OCI-LY7 (cell line): ENCODE results near the gene DHFR. TPM values are rescaled to one million over a fixed set of nuclear protein-coding genes. Genes with fewer than 3 reads are reported as not detected.

Experiments used
- BruUV-seq: library from RNA; stranded (reverse); fragments of 400-500 nt; replicated peaks from 2 replicates; lab custom pipeline; 2021; lab: Mats Ljungman, UMichigan
- CTCF ChIA-PET: fragments of 300-600 bp; sonication (Branson Sonifier 250); formaldehyde crosslinking; loops from one replicate; lab custom pipeline; 2022; ENCODE audit warnings: antibody characterized with exemption; ENCODE audit not compliant: unreplicated experiment; lab: Charles Lee
- POLR2A ChIA-PET: fragments of 300-600 bp; sonication (Branson Sonifier 250); formaldehyde crosslinking; loops from one replicate; lab custom pipeline; 2022; ENCODE audit warnings: antibody characterized with exemption; lab: Charles Lee
- DNase-seq: peaks from one replicate; pipeline ENCODE4 v3.0.0-alpha.2; 2015; ENCODE audit warnings: low spot score
- H2AFZ ChIP-seq: fragments of 200-600 bp; sonication (generic), shearing (Covaris generic); 2 replicates; pipeline ENCODE4 v1.6.1; 2014; ENCODE audit warnings: mild to moderate bottlenecking, antibody characterized with exemption, low read length, moderate library complexity
- H3K27ac ChIP-seq: fragments of 200-600 bp; sonication (generic); 2 replicates; pipeline ENCODE4 v1.5.1; 2014; ENCODE audit warnings: mixed run types, low read depth, mild to moderate bottlenecking, moderate library complexity, low read length, inconsistent platforms; ENCODE audit not compliant: poor library complexity, severe bottlenecking
- H3K36me3 ChIP-seq: fragments of 200-600 bp; sonication (generic); 2 replicates; pipeline ENCODE4 v1.6.1; 2014; ENCODE audit warnings: mild to moderate bottlenecking, antibody characterized with exemption, low read length, moderate library complexity, mixed read lengths; ENCODE audit not compliant: insufficient read depth
- H3K4me1 ChIP-seq: fragments of 200-600 bp; sonication (generic); 2 replicates; pipeline ENCODE4 v1.5.1; 2014; ENCODE audit warnings: mild to moderate bottlenecking, low read length; ENCODE audit not compliant: insufficient read depth, poor library complexity, severe bottlenecking
- H3K4me2 ChIP-seq: fragments of 200-600 bp; sonication (generic); 2 replicates; pipeline ENCODE4 v1.6.1; 2014; ENCODE audit warnings: mild to moderate bottlenecking, low read length
- H3K4me3 ChIP-seq: fragments of 200-600 bp; sonication (generic); 2 replicates; pipeline ENCODE4 v1.5.1; 2014; ENCODE audit warnings: mild to moderate bottlenecking, low read depth, low read length; ENCODE audit not compliant: poor library complexity, severe bottlenecking
- H3K79me2 ChIP-seq: fragments of 200-600 bp; sonication (generic); 2 replicates; pipeline ENCODE4 v1.6.1; 2016; ENCODE audit warnings: low read depth, mild to moderate bottlenecking, low read length, moderate library complexity, mixed read lengths; ENCODE audit not compliant: insufficient read depth
- H3K9me2 ChIP-seq: fragments of 200-600 bp; sonication (generic); 2 replicates; pipeline ENCODE4 v1.6.1; 2016; ENCODE audit warnings: mild to moderate bottlenecking, low read length, mixed read lengths; ENCODE audit not compliant: insufficient read depth
- H3K9me3 ChIP-seq: fragments of 200-600 bp; sonication (generic); 2 replicates; pipeline ENCODE4 v1.6.1; 2014; ENCODE audit warnings: mild to moderate bottlenecking, mixed run types, low read length, mixed read lengths
- H4K20me1 ChIP-seq: fragments of 200-600 bp; sonication (generic); 2 replicates; pipeline ENCODE4 v1.6.1; 2014; ENCODE audit warnings: mild to moderate bottlenecking, antibody characterized with exemption, low read length, moderate library complexity, mixed read lengths; ENCODE audit not compliant: insufficient read depth
- CTCF ChIP-seq: fragments of 200-600 bp; sonication (generic); conservative IDR thresholded peaks from 2 replicates; pipeline ENCODE4 v1.5.1; 2014; ENCODE audit warnings: mild to moderate bottlenecking, antibody characterized with exemption, low read length, moderate library complexity, mixed read lengths
- EZH2phosphoT487 ChIP-seq: fragments of 200-600 bp; sonication (generic); IDR thresholded peaks from 2 replicates; pipeline ENCODE4 v1.6.1; 2018; ENCODE audit warnings: low read depth, borderline replicate concordance, mild to moderate bottlenecking, mixed run types, antibody characterized with exemption, low read length, moderate library complexity, mixed read lengths
- intact Hi-C: fragments of 100-400 bp; cut with micrococcal nuclease; formaldehyde crosslinking; loops from one replicate; pipeline ENCODE4 v1.10.0; 2022; ENCODE audit not compliant: unreplicated experiment
- total RNA-seq, 2 experiments: library from RNA; depleted of rRNA in 1 of 2; stranded (reverse); fragments of >200 nt in 1 of 2; shearing (Covaris generic) in 1 of 2; gene quantifications; 2 replicates each; pipeline ENCODE4 v1.2.3, GENCODE V29; 2014 to 2022

The DHFR gene
- total RNA-seq, 2 experiments from 2014 or later: 115 to 164 TPM

- Histone ChIP-seq H2AFZ (no peak overlapping the region), H3K4me3 (no peak overlapping the region), H3K4me1 (no peaks in the 10 kb centered on the region), H3K9me2 (no peaks in the 10 kb centered on the region), H3K9me3 (no peaks in the 10 kb centered on the region), H3K27ac (no peak overlapping the region), H4K20me1 (no peaks in the 10 kb centered on the region), H3K4me2 (no peak overlapping the region), H3K36me3 (peaks cover 65% of the 10 kb centered on the region), H3K79me2 (no peaks in the 10 kb centered on the region)
- DNase-seq: no peak
- ChIA-PET POLR2A (no interaction called here), CTCF (no interaction called here)
- no peak for TF ChIP-seq CTCF
- no peak for TF ChIP-seq EZH2phosphoT487
- BruUV-seq: no TSS peak
- intact Hi-C loops: no loop called here
Observed at GRCh38 chr5:80620211-80620610, 34.6 kb downstream of the DHFR start.

- intact Hi-C loops: no loop called here
- Histone ChIP-seq H4K20me1 (no peaks in the 10 kb centered on the region), H2AFZ (no peak overlapping the region), H3K4me2 (no peak overlapping the region), H3K4me3 (no peak overlapping the region), H3K4me1 (no peaks in the 10 kb centered on the region), H3K27ac (no peak overlapping the region), H3K79me2 (no peaks in the 10 kb centered on the region), H3K9me3 (no peaks in the 10 kb centered on the region), H3K36me3 (peaks cover 62% of the 10 kb centered on the region), H3K9me2 (no peaks in the 10 kb centered on the region)
- POLR2A ChIA-PET: no interaction called here
- no TSS peak for BruUV-seq
- DNase-seq: no peak
- CTCF ChIA-PET: no interaction called here
- TF ChIP-seq CTCF: no peak
- no peak for TF ChIP-seq EZH2phosphoT487
Observed at GRCh38 chr5:80619086-80619485, 35.7 kb downstream of the DHFR start.

- ChIA-PET CTCF (no interaction called here), POLR2A (interaction anchor here (0.6 kb wide), 1 partner anchor 45 kb away, joined by 4 read pairs; no protein-coding TSS in a partner anchor)
- no peak overlapping the region for H3K4me2 ChIP-seq
- no peak overlapping the region for H3K27ac ChIP-seq
- H3K9me3 ChIP-seq: no peaks in the 10 kb centered on the region
- no peak for DNase-seq
- no peaks in the 10 kb centered on the region for H4K20me1 ChIP-seq
- no peak overlapping the region for H2AFZ ChIP-seq
- intact Hi-C loops: no loop called here
- no peaks in the 10 kb centered on the region for H3K4me1 ChIP-seq
- BruUV-seq: no TSS peak
- H3K4me3 ChIP-seq: no peak overlapping the region
- H3K36me3 ChIP-seq: peaks cover 62% of the 10 kb centered on the region
- TF ChIP-seq EZH2phosphoT487 (no peak), CTCF (no peak)
- H3K9me2 ChIP-seq: no peaks in the 10 kb centered on the region
- H3K79me2 ChIP-seq: no peaks in the 10 kb centered on the region
Observed at GRCh38 chr5:80618438-80618837, 36.3 kb downstream of the DHFR start.
